HEK293 (cell line): ENCODE results near the gene MRPL32.
A peak's percentile ranks its signal among the peaks of the same experiment; 100 is the strongest.

Experiments
- FEZF1 ChIP-seq: fragments of 450-650 bp; formaldehyde crosslinking; IDR thresholded peaks from 2 replicates; pipeline ENCODE4 v1.5.1; 2016; ENCODE audit warnings: missing biosample characterization, missing genetic modification characterization
- KLF1 ChIP-seq: fragments of 450-650 bp; formaldehyde crosslinking; IDR thresholded peaks from 2 replicates; pipeline ENCODE4 v1.5.1; 2016; ENCODE audit warnings: missing biosample characterization, missing genetic modification characterization
- KLF9 ChIP-seq: fragments of 450-650 bp; formaldehyde crosslinking; IDR thresholded peaks from 2 replicates; pipeline ENCODE4 v1.5.1; 2016; ENCODE audit warnings: missing biosample characterization, missing genetic modification characterization, low read depth
- MZF1 ChIP-seq: fragments of 450-650 bp; formaldehyde crosslinking; IDR thresholded peaks from 2 replicates; pipeline ENCODE4 v1.5.1; 2017; ENCODE audit warnings: missing biosample characterization, missing genetic modification characterization, borderline replicate concordance
- PRDM4 ChIP-seq: fragments of 450-650 bp; formaldehyde crosslinking; IDR thresholded peaks from 2 replicates; pipeline ENCODE4 v1.5.1; 2017; ENCODE audit warnings: missing biosample characterization, missing genetic modification characterization
- TSHZ1 ChIP-seq: fragments of 450-650 bp; formaldehyde crosslinking; IDR thresholded peaks from 2 replicates; pipeline ENCODE4 v1.5.1; 2016; ENCODE audit warnings: missing biosample characterization, missing genetic modification characterization, borderline replicate concordance
- ZBTB21 ChIP-seq: fragments of 450-650 bp; formaldehyde crosslinking; IDR thresholded peaks from 2 replicates; pipeline ENCODE4 v1.5.1; 2017; ENCODE audit warnings: missing biosample characterization, missing genetic modification characterization
- ZFP3 ChIP-seq: fragments of 450-650 bp; formaldehyde crosslinking; IDR thresholded peaks from 2 replicates; pipeline ENCODE4 v1.5.1; 2016; ENCODE audit warnings: low read depth, missing biosample characterization, missing genetic modification characterization
- ZFP41 ChIP-seq: fragments of 450-650 bp; formaldehyde crosslinking; IDR thresholded peaks from 2 replicates; pipeline ENCODE4 v1.5.1; 2016; ENCODE audit warnings: missing biosample characterization, missing genetic modification characterization, borderline replicate concordance
- ZNF133 ChIP-seq: fragments of 450-650 bp; formaldehyde crosslinking; IDR thresholded peaks from 2 replicates; pipeline ENCODE4 v1.5.1; 2016; ENCODE audit warnings: missing biosample characterization, missing genetic modification characterization
- ZNF157 ChIP-seq: fragments of 450-650 bp; formaldehyde crosslinking; IDR thresholded peaks from 2 replicates; pipeline ENCODE4 v1.5.1; 2016; ENCODE audit warnings: missing biosample characterization, missing genetic modification characterization
- ZNF169 ChIP-seq: fragments of 450-650 bp; formaldehyde crosslinking; IDR thresholded peaks from 2 replicates; pipeline ENCODE4 v1.5.1; 2016; ENCODE audit warnings: missing biosample characterization, missing genetic modification characterization
- ZNF18 ChIP-seq: fragments of 450-650 bp; formaldehyde crosslinking; IDR thresholded peaks from 2 replicates; pipeline ENCODE4 v1.5.1; 2016; ENCODE audit warnings: missing biosample characterization, missing genetic modification characterization
- ZNF211 ChIP-seq: fragments of 450-650 bp; formaldehyde crosslinking; IDR thresholded peaks from 2 replicates; pipeline ENCODE4 v1.5.1; 2016; ENCODE audit warnings: low read depth, missing biosample characterization, missing genetic modification characterization
- ZNF280D ChIP-seq: fragments of 450-650 bp; formaldehyde crosslinking; IDR thresholded peaks from 2 replicates; pipeline ENCODE4 v1.5.1; 2016; ENCODE audit warnings: missing biosample characterization, missing genetic modification characterization
- ZNF350 ChIP-seq: fragments of 450-650 bp; formaldehyde crosslinking; IDR thresholded peaks from 2 replicates; pipeline ENCODE4 v1.5.0; 2017; ENCODE audit warnings: missing biosample characterization, mild to moderate bottlenecking, missing genetic modification characterization
- ZNF362 ChIP-seq: fragments of 450-650 bp; formaldehyde crosslinking; IDR thresholded peaks from 2 replicates; pipeline ENCODE4 v1.5.1; 2016; ENCODE audit warnings: missing biosample characterization, missing genetic modification characterization
- ZNF37A ChIP-seq: fragments of 450-650 bp; IDR thresholded peaks from 2 replicates; pipeline ENCODE4 v1.5.1; 2018; ENCODE audit warnings: missing biosample characterization, missing genetic modification characterization
- ZNF426 ChIP-seq: fragments of 450-650 bp; formaldehyde crosslinking; IDR thresholded peaks from 2 replicates; pipeline ENCODE4 v1.5.1; 2017; ENCODE audit warnings: missing biosample characterization, missing genetic modification characterization, mild to moderate bottlenecking, inconsistent platforms, moderate library complexity
- ZNF548 ChIP-seq: fragments of 450-650 bp; formaldehyde crosslinking; IDR thresholded peaks from 2 replicates; pipeline ENCODE4 v1.5.1; 2016; ENCODE audit warnings: missing biosample characterization, missing genetic modification characterization
- ZNF580 ChIP-seq: fragments of 450-650 bp; formaldehyde crosslinking; IDR thresholded peaks from 2 replicates; pipeline ENCODE4 v1.5.1; 2016; ENCODE audit warnings: missing biosample characterization, missing genetic modification characterization
- ZNF600 ChIP-seq: fragments of 450-650 bp; formaldehyde crosslinking; IDR thresholded peaks from 2 replicates; pipeline ENCODE4 v1.5.1; 2016; ENCODE audit warnings: missing biosample characterization, missing genetic modification characterization
- ZSCAN16 ChIP-seq: fragments of 450-650 bp; formaldehyde crosslinking; IDR thresholded peaks from 2 replicates; pipeline ENCODE4 v1.5.1; 2016; ENCODE audit warnings: missing biosample characterization, missing genetic modification characterization
- ZSCAN4 ChIP-seq: fragments of 450-650 bp; formaldehyde crosslinking; IDR thresholded peaks from 2 replicates; pipeline ENCODE4 v1.5.1; 2017; ENCODE audit warnings: missing biosample characterization, missing genetic modification characterization
- ZXDB ChIP-seq: fragments of 450-650 bp; formaldehyde crosslinking; IDR thresholded peaks from 2 replicates; pipeline ENCODE4 v1.5.1; 2016; ENCODE audit warnings: missing biosample characterization, missing genetic modification characterization

MRPL32 gene

GRCh38 chr7:42931834-42932651, at the start of gene MRPL32, which contains the start of gene PSMA2 (continued):
- TF ChIP-seq TSHZ1 (no peak), ZNF133 (tag by site-specific recombination) (no peak), ZSCAN4 (tag by site-specific recombination) (peak; percentile 51; the same call in 1 of the 2 replicates), ZFP3 (tag by site-specific recombination) (no peak), KLF1 (tag by site-specific recombination) (peak; percentile 56), ZSCAN16 (no peak), ZXDB (tag by site-specific recombination) (peak; percentile 78), ZNF580 (tag by site-specific recombination) (0 out of 2 replicates have a peak, but pooled peaks have one; percentile 16), MZF1 (tag by site-specific recombination) (no peak), ZNF211 (tag by site-specific recombination) (no peak), ZFP41 (tag by site-specific recombination) (no peak), ZNF18 (tag by site-specific recombination) (no peak), ZNF548 (no peak), ZNF280D (tag by site-specific recombination) (no peak), ZBTB21 (no peak), FEZF1 (no peak), PRDM4 (tag by site-specific recombination) (peak; percentile 77), ZNF169 (tag by site-specific recombination) (no peak), ZNF600 (no peak), ZNF157 (tag by site-specific recombination) (no peak), KLF9 (tag by site-specific recombination) (peak; percentile 82), ZNF362 (no peak), ZNF426 (tag by site-specific recombination) (no peak), ZNF350 (tag by site-specific recombination) (no peak), ZNF37A (no peak)
